SK-N-SH (cell line): Measurements from ENCODE around the gene ENKD1. TPM values are rescaled to one million over a fixed set of nuclear protein-coding genes. Genes with fewer than 3 reads are reported as not detected.

Experiments
- CTCF ChIA-PET: fragments of 300-600, 350-600 bp; formaldehyde crosslinking; extraction: SDS; loops from one replicate; lab custom pipeline; 2021; lab: Yijun Ruan, JAX
- POLR2A ChIA-PET: fragments of 350-600 bp; sonication (Branson Sonifier 250); formaldehyde crosslinking; extraction: SDS; loops from one replicate; lab custom pipeline; 2020; ENCODE audit warnings: antibody characterized with exemption, inconsistent platforms; lab: Yijun Ruan, JAX
- DNase-seq: peaks from one replicate; pipeline ENCODE4 v3.0.0; 2012
- H2AFZ ChIP-seq: fragments of 200-600 bp; sonication (generic); 2 replicates; pipeline ENCODE4 v1.8.1; 2016; ENCODE audit warnings: antibody characterized with exemption, mild to moderate bottlenecking, low read depth
- H3F3A ChIP-seq: fragments of 200-600 bp; sonication (generic); replicated peaks from 2 replicates; pipeline ENCODE3; 2016; ENCODE audit warnings: antibody characterized with exemption, mild to moderate bottlenecking; ENCODE audit not compliant: insufficient read depth
- H3K27ac ChIP-seq, 2 experiments: fragments of 200-500 bp in 1 of 2; fragments of 200-600 bp in 1 of 2; sonication (Bioruptor generic) in 1 of 2; sonication (generic), shearing (Covaris generic) in 1 of 2; 2 replicates each; pipeline versions ENCODE4 v1.5.1 to v1.6.1; 2014 to 2016; ENCODE audit warnings: low read depth in 2 of 2, inconsistent platforms in 1 of 2, low read length in 1 of 2, mild to moderate bottlenecking in 1 of 2, mixed read lengths in 1 of 2
- H3K27me3 ChIP-seq: fragments of 200-600 bp; sonication (generic), shearing (Covaris generic); 2 replicates; pipeline ENCODE4 v1.6.1; 2016; ENCODE audit warnings: mixed run types; ENCODE audit not compliant: insufficient read depth
- H3K36me3 ChIP-seq, 2 experiments: fragments of 200-500 bp in 1 of 2; fragments of 200-600 bp in 1 of 2; sonication (Bioruptor generic) in 1 of 2; sonication (generic) in 1 of 2; replicated peaks in 1 of 2; 2 replicates each; pipeline versions ENCODE3 to v1.5.1; 2014 to 2016; ENCODE audit warnings: low read length in 1 of 2, mild to moderate bottlenecking in 1 of 2; ENCODE audit not compliant: insufficient read depth in 2 of 2, control insufficient read depth in 1 of 2
- H3K4me1 ChIP-seq, 2 experiments: fragments of 200-500 bp in 1 of 2; fragments of 200-600 bp in 1 of 2; sonication (Bioruptor generic) in 1 of 2; sonication (generic), shearing (Covaris generic) in 1 of 2; 2 replicates each; pipeline versions ENCODE4 v1.5.1 to v1.6.1; 2014 to 2016; ENCODE audit warnings: low read depth in 1 of 2, low read length in 1 of 2, mixed run types in 1 of 2; ENCODE audit not compliant: insufficient read depth in 2 of 2, control insufficient read depth in 1 of 2
- H3K4me2 ChIP-seq: fragments of 200-600 bp; sonication (generic), shearing (Covaris generic); 2 replicates; pipeline ENCODE4 v1.6.1; 2017; ENCODE audit warnings: mixed run types
- H3K4me3 ChIP-seq, 2 experiments: fragments of 200-500 bp in 1 of 2; fragments of 200-600 bp in 1 of 2; sonication (Bioruptor generic) in 1 of 2; sonication (generic), shearing (Covaris generic) in 1 of 2; 2 replicates each; pipeline versions ENCODE4 v1.5.1 to v1.8.1; 2014 to 2016; ENCODE audit warnings: low read depth in 2 of 2, inconsistent platforms in 1 of 2, low read length in 1 of 2, mild to moderate bottlenecking in 1 of 2, mixed read lengths in 1 of 2, moderate library complexity in 1 of 2
- H3K79me2 ChIP-seq: fragments of 200-600 bp; sonication (generic); 2 replicates; pipeline ENCODE4 v1.8.1; 2017; ENCODE audit warnings: mild to moderate bottlenecking; ENCODE audit not compliant: insufficient read depth
- H3K9ac ChIP-seq: fragments of 200-600 bp; sonication (generic); 2 replicates; pipeline ENCODE4 v1.6.1; 2017; ENCODE audit warnings: mixed run types
- H3K9me2 ChIP-seq: fragments of 200-600 bp; sonication (generic); 2 replicates; pipeline ENCODE4 v1.6.1; 2017; ENCODE audit warnings: mixed run types
- H3K9me3 ChIP-seq: fragments of 200-600 bp; sonication (generic); 2 replicates; pipeline ENCODE4 v1.6.1; 2017; ENCODE audit warnings: mixed run types, mild to moderate bottlenecking, moderate library complexity
- H4K20me1 ChIP-seq: fragments of 200-600 bp; sonication (generic); 2 replicates; pipeline ENCODE4 v1.6.1; 2017; ENCODE audit warnings: mild to moderate bottlenecking, mixed run types; ENCODE audit not compliant: insufficient read depth
- CHD2 ChIP-seq: fragments of 150-350 bp; IDR thresholded peaks from 2 replicates; pipeline ENCODE4 v1.6.1; 2018; ENCODE audit warnings: low read length; ENCODE audit not compliant: partially characterized antibody
- CTCF ChIP-seq: fragments of 200-600 bp; sonication (generic); IDR thresholded peaks from 2 replicates; pipeline ENCODE4 v1.6.1; 2017; ENCODE audit warnings: antibody characterized with exemption, mild to moderate bottlenecking, moderate library complexity
- EP300 ChIP-seq, 2 experiments: IDR thresholded peaks; 2 replicates each; pipeline versions ENCODE4 v1.4.0 to v1.6.1; 2012; ENCODE audit warnings: borderline replicate concordance in 1 of 2, low read depth in 1 of 2, low read length in 1 of 2
- EZH2phosphoT487 ChIP-seq: fragments of 200-600 bp; sonication (generic); IDR thresholded peaks from 2 replicates; pipeline ENCODE4 v1.6.1; 2017; ENCODE audit warnings: low read depth, mixed run types, mild to moderate bottlenecking, antibody characterized with exemption, moderate library complexity, borderline replicate concordance
- FOXM1 ChIP-seq: IDR thresholded peaks from 2 replicates; pipeline ENCODE4 v1.4.0; 2012; ENCODE audit warnings: low read depth, mild to moderate bottlenecking
- JUND ChIP-seq: IDR thresholded peaks from 2 replicates; pipeline ENCODE4 v1.4.0; 2012
- POLR2AphosphoS5 ChIP-seq: IDR thresholded peaks from 2 replicates; pipeline ENCODE4 v1.6.1; 2012; ENCODE audit warnings: low read depth, low read length
- RAD21 ChIP-seq: IDR thresholded peaks from 2 replicates; pipeline ENCODE4 v1.6.1; 2012; ENCODE audit warnings: mild to moderate bottlenecking, low read length
- RCOR1 ChIP-seq: fragments of 150-350 bp; IDR thresholded peaks from 2 replicates; pipeline ENCODE4 v1.6.1; 2017; ENCODE audit warnings: antibody characterized with exemption, low read length
- SIN3A ChIP-seq: IDR thresholded peaks from 2 replicates; pipeline ENCODE4 v1.6.1; 2012; ENCODE audit warnings: low read depth, mild to moderate bottlenecking, low read length, moderate library complexity, borderline replicate concordance
- WGBS: methylation state at CpG from one replicate; pipeline ENCODE4 v1.1.6; 2017; ENCODE audit warnings: low lambda C conversion rate; 5-methylcytosine and 5-hydroxymethylcytosine counted together
- polyA plus RNA-seq, 3 experiments: library from polyadenylated mRNA; depleted of rRNA; stranded (reverse); fragments of >200 nt; gene quantifications; 2 replicates each; pipeline ENCODE4 v1.2.3, GENCODE V29; 2012

Gene ENKD1
- polyA plus RNA-seq, 1 of the 3 experiments (the other 2 are of a cell fraction) = 21.0 TPM

GRCh38 chr16:67675579-67675935 lies 9.0 kb upstream of the ENKD1 start:
- no peak overlapping the region for H2AFZ ChIP-seq
- WGBS = 97% methylated on average over 6 of the region's 17 CpGs

GRCh38 chr16:67674851-67675578 lies 8.5 kb upstream of the ENKD1 start:
- Histone ChIP-seq H3K79me2 (no peaks in the 10 kb centered on the region), H3K4me2 (no peak overlapping the region)
- 93% methylated on average over 16 of the region's 28 CpGs for WGBS

More at GRCh38 chr16:67675579-67675935, 9.0 kb upstream of the ENKD1 start:
- H3K4me3 ChIP-seq = no peak overlapping the region
- no peaks in the 10 kb centered on the region for H4K20me1 ChIP-seq
- no peak for DNase-seq
- peaks cover 5 to 10% of the 10 kb centered on the region in 2 experiments for H3K36me3 ChIP-seq
- H3K9ac ChIP-seq = no peak overlapping the region
- H3K27me3 ChIP-seq = no peaks in the 10 kb centered on the region
- no peak overlapping the region for H3K4me2 ChIP-seq
- H3K79me2 ChIP-seq = no peaks in the 10 kb centered on the region
- H3K27ac ChIP-seq = no peak overlapping the region
- POLR2A ChIA-PET = interaction anchor here (0.5 kb wide), 1 partner anchor 262 kb away, joined by 3 read pairs; no protein-coding TSS in a partner anchor
- H3K4me1 ChIP-seq = peaks cover 15 to 26% of the 10 kb centered on the region in 2 experiments; a peak in 2 of 4 replicates
- H3F3A ChIP-seq = no peaks in the 10 kb centered on the region
- no peaks in the 10 kb centered on the region for H3K9me3 ChIP-seq
- CTCF ChIA-PET = interaction anchor here (0.6 kb wide), 1 partner anchor 76 kb away, joined by 3 read pairs; no protein-coding TSS in a partner anchor
- H3K9me2 ChIP-seq = no peaks in the 10 kb centered on the region
- TF ChIP-seq EZH2phosphoT487 (no peak), FOXM1 (no peak), EP300 (IDR thresholded peaks at IDR 0.05; ENCODE audit: borderline replicate concordance in 1 of 2, low read depth in 1 of 2, low read length in 1 of 2) (no peak), POLR2AphosphoS5 (no peak), CHD2 (no peak), JUND (no peak), RCOR1 (no peak), RAD21 (no peak), SIN3A (no peak)

More at GRCh38 chr16:67674851-67675578, 8.5 kb upstream of the ENKD1 start:
- Histone ChIP-seq H3K4me3 (no peak overlapping the region), H3K36me3 (peaks cover 5 to 10% of the 10 kb centered on the region in 2 experiments), H3F3A (no peaks in the 10 kb centered on the region), H4K20me1 (no peaks in the 10 kb centered on the region), H3K9me2 (no peaks in the 10 kb centered on the region), H3K27me3 (no peaks in the 10 kb centered on the region), H3K9ac (no peak overlapping the region), H3K9me3 (no peaks in the 10 kb centered on the region), H3K27ac (peak overlapping the region in 1 of 2 experiments; percentile 8; a peak in 1 of 4 replicates), H2AFZ (no peak overlapping the region), H3K4me1 (peaks cover 15 to 26% of the 10 kb centered on the region in 2 experiments; a peak in 2 of 4 replicates)
- ChIA-PET POLR2A (no interaction called here), CTCF (interaction anchor here (0.6 to 6.3 kb wide), 4 partner anchors 77 to 154 kb away, joined by 3 to 40 read pairs (median 3); no protein-coding TSS in a partner anchor)
- no peak for TF ChIP-seq CTCF
- no peak for TF ChIP-seq RAD21
- no peak for DNase-seq
